GM13976 (cell line): ENCODE results near the gene SYK.
"Not testable (repeated sequence)": the region's sequence is repeated elsewhere in the genome, so short reads cannot be mapped to it uniquely, and the experiment has no call there.

Source experiments
- DNase-seq: peaks from one replicate; pipeline ENCODE4 v3.0.0; 2012; ENCODE audit warnings: low spot score
- CTCF ChIP-seq: IDR thresholded peaks from 2 replicates; pipeline ENCODE4 v1.5.1; 2012; ENCODE audit warnings: borderline replicate concordance, mild to moderate bottlenecking; ENCODE audit not compliant: insufficient read depth; ENCODE audit errors: extremely low read depth, missing control alignments, control extremely low read depth
- in situ Hi-C: fragments of 300-500 bp; cut with MboI; formaldehyde crosslinking; loops from one replicate; pipeline ENCODE4 v1.12.0; 2022; ENCODE audit warnings: low sequenced_read_pairs, mixed read lengths, inconsistent platforms; ENCODE audit not compliant: unreplicated experiment

The SYK gene

GRCh38 chr9:90801241-90801972, at the start of gene SYK:
Gene SYK, plus strand, starts transcription at chr9:90801819. Its CDS starts 42,080 bp downstream, at chr9:90843899.
- TF ChIP-seq CTCF: no peak
- in situ Hi-C loops: no loop called here
- DNase-seq: peak; percentile 50

- not testable (repeated sequence) for DNase-seq
- TF ChIP-seq CTCF: peak; percentile 41
- in situ Hi-C loops: loop anchor here (25.0 kb wide), 2 partner anchors 543 to 618 kb away; no protein-coding TSS in a partner anchor
Measured at GRCh38 chr9:90755514-90756371, 45.9 kb upstream of the SYK start.

- not testable (repeated sequence) for DNase-seq
- in situ Hi-C loops: loop anchor here (25.0 kb wide), 2 partner anchors 548 to 623 kb away; no protein-coding TSS in a partner anchor
Measured at GRCh38 chr9:90760577-90760976, 41.0 kb upstream of the SYK start.

GRCh38 chr9:90766731-90767130, 34.9 kb upstream of the SYK start:
- in situ Hi-C loops: loop anchor here (25.0 kb wide), 2 partner anchors 554 to 629 kb away; no protein-coding TSS in a partner anchor
- no peak for TF ChIP-seq CTCF
- DNase-seq: no peak

- in situ Hi-C loops: loop anchor here (25.0 kb wide), 2 partner anchors 555 to 630 kb away; no protein-coding TSS in a partner anchor
- DNase-seq: no peak
- no peak for TF ChIP-seq CTCF
Measured at GRCh38 chr9:90767523-90768100, 34.0 kb upstream of the SYK start.

- peak; percentile 43 for DNase-seq
- no peak for TF ChIP-seq CTCF
- in situ Hi-C loops: loop anchor here (10.0 to 25.0 kb wide), 3 partner anchors 105 to 633 kb away; no protein-coding TSS in a partner anchor
Measured at GRCh38 chr9:90770182-90770738, 31.4 kb upstream of the SYK start.
